HG03196 (cell line): ENCODE results near the gene TAS2R20.
"Not testable (repeated sequence)": the region's sequence is repeated elsewhere in the genome, so short reads cannot be mapped to it uniquely, and the experiment has no call there.

ENCODE experiments used
- ATAC-seq: cut with Tn5 transposase; IDR thresholded peaks from one replicate; pipeline ENCODE4 v1.9.1; 2021; ENCODE audit not compliant: unreplicated experiment

Gene TAS2R20, protein sequence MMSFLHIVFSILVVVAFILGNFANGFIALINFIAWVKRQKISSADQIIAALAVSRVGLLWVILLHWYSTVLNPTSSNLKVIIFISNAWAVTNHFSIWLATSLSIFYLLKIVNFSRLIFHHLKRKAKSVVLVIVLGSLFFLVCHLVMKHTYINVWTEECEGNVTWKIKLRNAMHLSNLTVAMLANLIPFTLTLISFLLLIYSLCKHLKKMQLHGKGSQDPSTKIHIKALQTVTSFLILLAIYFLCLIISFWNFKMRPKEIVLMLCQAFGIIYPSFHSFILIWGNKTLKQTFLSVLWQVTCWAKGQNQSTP

GRCh38 chr12:10998204-10998603 lies at the start of gene TAS2R20:
Gene TAS2R20 (minus strand): TSS chr12:10998304. CDS start chr12:10997875, 429 bp downstream.
- no peak for ATAC-seq

DNA sequence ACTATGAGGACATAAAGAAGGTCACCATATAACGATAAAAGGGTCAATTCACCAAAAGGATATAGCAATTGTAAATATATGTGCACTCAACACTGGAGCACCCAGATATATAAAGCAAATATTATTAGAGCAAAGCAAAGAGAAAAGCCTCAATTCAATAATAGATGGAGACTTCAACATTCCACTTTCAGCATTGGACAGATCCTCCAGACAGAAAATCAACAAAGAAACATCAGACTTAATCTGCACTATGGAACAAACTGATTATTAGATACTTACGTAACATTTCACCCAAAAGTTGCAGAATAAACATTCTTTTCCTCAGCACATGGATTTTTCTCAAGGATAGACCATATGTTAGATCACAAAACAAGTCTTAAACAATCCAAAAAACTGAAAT lies 43.3 kb upstream of the TAS2R20 start:
- ATAC-seq = not testable (repeated sequence)

DNA sequence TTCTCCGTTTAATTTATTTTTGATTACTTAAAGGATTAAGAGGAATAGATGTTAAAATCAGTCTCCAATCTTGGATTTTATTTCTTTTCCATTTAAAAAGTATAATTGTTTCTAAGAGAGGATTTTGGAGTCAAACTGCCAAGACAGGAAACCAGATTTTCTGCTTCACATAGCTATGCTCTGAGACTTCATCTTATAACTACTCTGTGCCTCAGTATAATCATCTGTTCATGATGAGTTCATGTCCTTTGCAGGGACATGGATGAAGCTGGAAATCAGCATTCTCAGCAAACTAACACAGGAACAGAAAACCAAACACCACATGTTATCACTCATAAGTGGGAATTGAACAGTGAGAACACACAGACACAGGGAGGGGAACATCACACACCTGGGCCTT lies 42.1 kb upstream of the TAS2R20 start:
- no peak for ATAC-seq

DNA sequence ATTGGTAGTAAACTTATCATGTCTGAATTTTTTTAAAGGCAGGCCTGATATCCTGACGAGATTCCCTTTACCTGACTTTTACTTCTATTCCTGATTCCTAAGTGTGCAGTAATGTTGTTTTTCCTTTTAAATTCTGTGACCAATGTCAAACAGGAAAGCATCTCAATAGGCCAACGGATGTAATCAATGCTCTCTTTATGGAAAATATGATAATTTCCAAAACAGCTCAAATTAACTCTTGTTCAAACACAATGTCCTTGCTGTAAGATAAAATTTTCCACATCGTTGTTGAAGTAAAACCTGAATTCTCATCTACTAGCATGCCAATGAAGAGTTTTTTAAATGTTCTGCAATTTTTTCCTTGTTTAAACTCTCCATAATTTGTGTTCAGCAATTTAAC lies 41.1 kb upstream of the TAS2R20 start:
- ATAC-seq = no peak

DNA sequence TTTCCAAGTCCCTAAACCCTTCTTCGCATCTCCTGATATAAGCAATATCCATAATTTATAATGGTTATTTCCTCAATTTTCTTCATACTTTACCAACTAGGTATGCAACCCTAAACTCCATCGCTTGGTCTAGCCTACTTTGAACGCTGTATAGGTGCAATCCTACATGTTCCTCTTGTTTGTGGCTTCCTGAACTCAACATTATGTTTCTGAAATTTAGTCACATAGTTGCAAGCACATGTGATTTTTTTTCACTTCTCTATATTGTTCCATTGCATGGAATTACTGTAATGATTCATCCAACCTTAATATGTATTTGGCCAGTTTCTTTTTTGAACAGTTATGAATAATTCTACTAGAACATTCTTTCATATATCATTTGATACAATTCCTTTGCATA lies 35.9 kb upstream of the TAS2R20 start:
- ATAC-seq = not testable (repeated sequence)

DNA sequence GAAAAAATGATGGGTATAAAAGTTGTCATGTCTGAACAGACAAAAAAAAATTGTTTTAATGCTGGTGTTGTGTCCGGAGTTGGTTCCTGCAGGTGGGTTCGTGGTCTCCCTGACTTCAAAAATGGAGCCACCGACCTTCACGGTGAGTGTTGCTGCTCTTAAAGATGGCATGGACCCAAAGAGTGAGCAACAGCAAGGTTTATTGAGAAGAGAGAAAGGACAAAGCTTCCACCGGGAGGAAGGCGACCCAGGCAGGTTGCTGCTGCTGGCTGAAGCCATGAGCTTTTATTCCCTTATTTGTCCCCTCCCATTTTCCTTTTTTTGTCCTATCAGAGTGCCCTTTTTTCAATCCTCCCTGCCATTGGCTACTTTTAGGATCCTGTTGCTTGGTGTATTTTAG lies 33.2 kb upstream of the TAS2R20 start, which contains the start of gene TAS2R31:
TSS of gene TAS2R31 (minus strand) at position 101 of the 400 bp plus-strand sequence. CDS start at position 29, 72 bp downstream.
- ATAC-seq = no peak

GRCh38 chr12:11026118-11026517 lies 28.0 kb upstream of the TAS2R20 start:
- no peak for ATAC-seq

- ATAC-seq = no peak
Measured at GRCh38 chr12:11023387-11023786, 25.3 kb upstream of the TAS2R20 start.

GRCh38 chr12:11022520-11022919 lies 24.4 kb upstream of the TAS2R20 start, which contains the start of gene TAS2R19:
Gene TAS2R19 (minus strand): TSS chr12:11022620. CDS start chr12:11022571, 49 bp downstream.
- no peak for ATAC-seq

DNA sequence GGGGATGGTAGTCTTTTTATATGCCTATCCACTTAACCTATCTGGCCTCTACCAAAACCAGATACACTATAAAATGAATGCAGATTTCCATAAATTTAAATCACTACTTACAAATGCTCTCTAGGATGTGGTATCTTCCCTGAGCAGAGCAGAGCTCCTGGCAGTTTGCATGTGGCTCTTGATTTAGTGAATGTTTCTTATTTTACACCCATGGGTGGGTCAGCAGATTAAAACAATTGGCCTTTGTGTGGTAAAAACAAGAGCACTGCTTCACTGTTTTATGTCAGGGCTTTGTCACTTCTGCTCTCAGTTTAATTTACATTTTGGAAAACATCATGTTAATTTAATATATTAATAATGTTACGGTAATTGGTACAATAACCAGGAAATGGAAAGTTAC lies 18.8 kb upstream of the TAS2R20 start:
- ATAC-seq = no peak

GRCh38 chr12:11015775-11016430 lies 17.8 kb upstream of the TAS2R20 start:
- no peak for ATAC-seq

DNA sequence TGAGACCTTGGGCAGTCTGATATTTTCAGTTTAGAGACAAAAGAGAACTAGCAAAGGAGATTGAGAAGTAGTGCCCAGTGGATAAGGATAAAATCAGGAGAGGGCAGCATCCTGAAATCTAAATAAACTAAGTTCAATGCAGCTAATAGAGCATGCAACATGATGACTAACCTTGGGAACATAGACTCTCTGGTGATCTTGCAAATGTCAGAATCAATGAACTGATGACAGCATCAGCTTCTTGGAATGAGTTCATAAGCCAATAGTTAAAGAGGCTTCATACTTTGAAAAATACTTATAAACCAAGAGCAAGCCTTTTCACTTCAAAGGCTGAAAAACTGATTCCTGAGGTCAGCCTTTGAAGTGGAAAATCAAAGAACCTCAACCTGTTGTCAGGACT lies 16.1 kb upstream of the TAS2R20 start:
- ATAC-seq = no peak

- ATAC-seq = no peak
Measured at GRCh38 chr12:11007608-11008007, 9.5 kb upstream of the TAS2R20 start.

- ATAC-seq = no peak
Measured at GRCh38 chr12:10994307-10994706, 3.8 kb downstream of the TAS2R20 start.

DNA sequence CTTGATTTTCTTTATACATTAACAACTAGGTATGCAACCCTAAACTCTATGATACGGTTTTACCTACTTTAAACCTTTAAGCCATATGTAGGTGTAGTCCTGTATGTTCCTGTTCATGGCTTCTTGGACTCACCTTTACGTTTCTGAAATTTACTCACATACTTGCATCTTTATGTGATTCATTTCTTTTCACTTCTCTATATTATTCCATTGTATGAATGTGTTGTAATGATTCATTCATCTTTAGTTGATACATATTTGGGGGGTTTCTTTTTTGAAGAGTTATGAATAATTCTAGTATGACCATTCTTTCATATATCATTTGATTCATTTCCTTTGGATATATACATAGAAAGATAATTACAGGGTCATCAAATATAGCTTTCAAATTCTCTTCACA lies 9.0 kb downstream of the TAS2R20 start:
- no peak for ATAC-seq

GRCh38 chr12:10986812-10987211 lies 11.3 kb downstream of the TAS2R20 start, which contains the start of gene TAS2R50:
Gene TAS2R50 (minus strand): TSS chr12:10986912. CDS start chr12:10986860, 52 bp downstream.
- ATAC-seq = no peak

DNA sequence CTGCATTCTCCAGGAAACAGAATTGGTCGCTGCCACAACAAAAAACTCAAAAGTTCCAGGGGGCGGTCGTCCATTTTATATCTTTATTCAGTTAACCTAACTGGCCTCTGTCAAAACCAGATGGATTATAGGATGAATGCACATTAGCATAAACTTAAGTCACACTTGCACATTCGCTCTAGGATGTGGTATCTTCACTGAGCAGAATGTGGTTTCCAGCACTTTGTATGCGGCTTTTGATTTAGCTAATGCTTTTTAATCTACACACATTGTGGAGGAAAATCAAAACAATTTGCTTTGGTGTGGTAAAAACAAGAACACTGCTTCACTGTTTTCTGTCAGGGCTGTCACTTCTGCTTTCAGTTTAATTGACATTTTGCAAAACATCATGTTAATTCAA lies 15.9 kb downstream of the TAS2R20 start:
- no peak for ATAC-seq

DNA sequence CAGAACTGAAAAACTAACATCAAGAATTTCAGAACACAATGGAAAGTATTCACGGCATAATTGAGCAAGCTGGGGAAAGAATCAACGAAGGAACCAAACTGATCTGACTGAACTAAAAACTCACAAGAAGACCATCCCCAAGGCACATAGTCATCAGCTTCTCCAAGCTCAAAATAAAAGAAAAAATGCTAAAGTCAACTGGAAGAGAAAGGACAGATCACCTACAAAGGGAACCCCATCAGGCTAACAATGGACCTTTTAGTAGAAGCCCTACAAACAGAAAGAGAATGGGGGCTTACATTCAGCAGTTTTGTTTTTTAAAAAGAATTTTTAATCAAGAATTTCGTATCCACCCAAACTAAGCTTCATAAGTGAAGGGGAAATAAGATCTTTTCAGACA lies 23.1 kb downstream of the TAS2R20 start:
- no peak for ATAC-seq

- ATAC-seq = no peak
Measured at GRCh38 chr12:10968765-10969456, 29.2 kb downstream of the TAS2R20 start.

DNA sequence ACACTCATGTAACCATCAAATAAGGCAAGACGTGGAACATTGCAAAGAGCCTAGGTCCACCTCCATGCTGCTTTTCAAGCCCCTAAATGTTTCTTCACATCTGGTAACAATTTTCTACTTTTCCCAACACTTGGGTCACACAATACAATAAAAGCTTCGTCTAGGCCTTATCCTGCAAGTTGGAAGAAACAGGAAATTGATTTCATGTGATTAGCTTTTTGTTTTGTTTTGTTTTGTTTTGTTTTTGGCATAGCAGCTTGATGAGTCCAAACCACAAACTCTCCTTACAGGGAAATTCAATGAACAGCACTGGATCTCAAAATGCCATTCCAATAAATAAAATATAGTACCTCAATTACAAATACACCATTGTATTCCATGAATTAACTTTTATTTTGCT lies 30.7 kb downstream of the TAS2R20 start:
- no peak for ATAC-seq

DNA sequence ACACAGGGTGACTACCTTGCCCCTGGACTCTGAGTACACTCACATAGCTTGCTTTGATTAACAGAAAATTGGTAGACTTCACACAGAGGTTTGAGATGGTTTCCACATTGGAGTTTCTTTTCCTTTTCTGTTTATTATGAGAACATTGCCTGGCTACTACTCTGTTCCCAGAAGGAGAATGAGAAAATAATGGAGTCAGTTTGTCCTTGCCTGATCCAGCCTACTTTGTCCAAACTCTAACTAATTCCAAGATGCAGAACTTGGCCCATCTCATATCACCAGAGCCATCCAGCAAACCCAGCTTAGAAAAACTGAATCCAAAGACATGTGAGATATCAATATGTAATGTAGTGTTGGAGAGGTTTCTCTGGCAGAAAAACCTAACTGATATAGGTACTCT lies 31.8 kb downstream of the TAS2R20 start:
- ATAC-seq = no peak

GRCh38 chr12:10965476-10965875 lies 32.6 kb downstream of the TAS2R20 start:
- no peak for ATAC-seq
